ENCODE data around the gene USP36.

DNA sequence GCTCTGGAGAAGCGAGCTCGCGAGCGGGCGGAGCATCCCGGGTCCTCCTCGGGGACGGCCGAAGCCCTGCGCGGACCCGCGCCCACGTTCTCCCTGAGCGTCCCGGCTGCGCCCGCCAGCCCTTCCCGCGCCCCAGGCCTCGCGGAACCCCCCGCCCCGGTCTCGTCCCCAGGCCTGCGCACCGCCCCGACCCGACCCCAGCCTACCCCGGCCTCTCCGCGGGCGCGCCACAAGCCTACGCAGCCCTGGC lies 159 bp downstream of the USP36 start:
- peak in 1 of 2 donors; percentile 77 for TF ChIP-seq POLR2A (IDR thresholded peaks at IDR 0.05)
- TF ChIP-seq, protein P1, sequence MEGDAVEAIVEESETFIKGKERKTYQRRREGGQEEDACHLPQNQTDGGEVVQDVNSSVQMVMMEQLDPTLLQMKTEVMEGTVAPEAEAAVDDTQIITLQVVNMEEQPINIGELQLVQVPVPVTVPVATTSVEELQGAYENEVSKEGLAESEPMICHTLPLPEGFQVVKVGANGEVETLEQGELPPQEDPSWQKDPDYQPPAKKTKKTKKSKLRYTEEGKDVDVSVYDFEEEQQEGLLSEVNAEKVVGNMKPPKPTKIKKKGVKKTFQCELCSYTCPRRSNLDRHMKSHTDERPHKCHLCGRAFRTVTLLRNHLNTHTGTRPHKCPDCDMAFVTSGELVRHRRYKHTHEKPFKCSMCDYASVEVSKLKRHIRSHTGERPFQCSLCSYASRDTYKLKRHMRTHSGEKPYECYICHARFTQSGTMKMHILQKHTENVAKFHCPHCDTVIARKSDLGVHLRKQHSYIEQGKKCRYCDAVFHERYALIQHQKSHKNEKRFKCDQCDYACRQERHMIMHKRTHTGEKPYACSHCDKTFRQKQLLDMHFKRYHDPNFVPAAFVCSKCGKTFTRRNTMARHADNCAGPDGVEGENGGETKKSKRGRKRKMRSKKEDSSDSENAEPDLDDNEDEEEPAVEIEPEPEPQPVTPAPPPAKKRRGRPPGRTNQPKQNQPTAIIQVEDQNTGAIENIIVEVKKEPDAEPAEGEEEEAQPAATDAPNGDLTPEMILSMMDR (IDR thresholded peaks at IDR 0.05) = no peak

All from vagina (tissue), 2 donors.